Keratinocyte (primary cell): ENCODE measurements around the gene DLL3. TPM values are rescaled to one million over a fixed set of nuclear protein-coding genes. Genes with fewer than 3 reads are reported as not detected.

ENCODE experiments used
- DNase-seq: peaks from one replicate; pipeline ENCODE4 v3.0.0-alpha.2; 2011; ENCODE audit warnings: low read depth, missing footprints, low spot score
- FAIRE-seq: peaks from 2 replicates; lab custom pipeline; 2011; peaks lifted over from hg19 to GRCh38; lab: Jason Lieb, UNC
- H2AFZ ChIP-seq: 2 replicates; pipeline ENCODE4 v1.6.0; 2012; ENCODE audit warnings: low read length, control low read depth, inconsistent platforms; ENCODE audit not compliant: control insufficient read depth
- H3K27ac ChIP-seq: 2 replicates; pipeline ENCODE4 v1.5.1; 2011; ENCODE audit warnings: low read length; ENCODE audit not compliant: control insufficient read depth, insufficient read depth
- H3K27me3 ChIP-seq: 3 replicates; pipeline ENCODE4 v1.6.0; 2011; ENCODE audit warnings: low read length; ENCODE audit not compliant: control insufficient read depth, insufficient read depth; ENCODE audit errors: extremely low read depth
- H3K36me3 ChIP-seq, 2 experiments: 2 replicates in 1 of 2; 3 replicates in 1 of 2; pipeline ENCODE4 v1.5.1; 2011; ENCODE audit warnings: low read length in 2 of 2, mild to moderate bottlenecking in 1 of 2; ENCODE audit not compliant: control insufficient read depth in 2 of 2, insufficient read depth in 2 of 2; ENCODE audit errors: extremely low read depth in 1 of 2
- H3K4me1 ChIP-seq: 3 replicates; pipeline ENCODE4 v1.5.1; 2011; ENCODE audit warnings: low read length; ENCODE audit not compliant: control insufficient read depth, insufficient read depth; ENCODE audit errors: extremely low read depth
- H3K4me2 ChIP-seq: 3 replicates; pipeline ENCODE4 v1.6.0; 2011; ENCODE audit warnings: low read depth, low read length; ENCODE audit not compliant: control insufficient read depth, insufficient read depth; ENCODE audit errors: extremely low read depth
- H3K4me3 ChIP-seq, 3 experiments: fragments of 200-600 bp in 1 of 3; sonication (generic) in 1 of 3; 2 replicates in 2 of 3; 3 replicates in 1 of 3; pipeline ENCODE4 v1.5.1; 2011 to 2016; ENCODE audit warnings: low read length in 3 of 3, mild to moderate bottlenecking in 3 of 3, control low read depth in 2 of 3, inconsistent platforms in 1 of 3, low read depth in 1 of 3, mixed read lengths in 1 of 3, mixed run types in 1 of 3, moderate library complexity in 1 of 3; ENCODE audit not compliant: control insufficient read depth in 2 of 3, insufficient read depth in 2 of 3; ENCODE audit errors: extremely low read depth in 1 of 3
- H3K79me2 ChIP-seq: 2 replicates; pipeline ENCODE4 v1.6.0; 2012; ENCODE audit warnings: low read length; ENCODE audit not compliant: control insufficient read depth, insufficient read depth
- H3K9ac ChIP-seq: 3 replicates; pipeline ENCODE4 v1.6.0; 2011; ENCODE audit warnings: low read length; ENCODE audit not compliant: control insufficient read depth, insufficient read depth; ENCODE audit errors: extremely low read depth
- H3K9me1 ChIP-seq: 3 replicates; pipeline ENCODE4 v1.6.0; 2011; ENCODE audit warnings: low read length; ENCODE audit not compliant: control insufficient read depth, insufficient read depth; ENCODE audit errors: extremely low read depth
- H3K9me3 ChIP-seq: 2 replicates; pipeline ENCODE4 v1.5.1; 2012; ENCODE audit warnings: low read depth, low read length; ENCODE audit not compliant: control insufficient read depth
- H4K20me1 ChIP-seq: 3 replicates; pipeline ENCODE4 v1.6.0; 2011; ENCODE audit warnings: low read length; ENCODE audit not compliant: control insufficient read depth, insufficient read depth; ENCODE audit errors: extremely low read depth
- CTCF ChIP-seq, 3 experiments: IDR thresholded peaks in 1 of 3; conservative IDR thresholded peaks in 1 of 3; optimal IDR thresholded peaks in 1 of 3; 2 replicates in 2 of 3; 3 replicates in 1 of 3; pipeline versions ENCODE3 to v1.5.1; 2011; ENCODE audit warnings: low read length in 3 of 3, mild to moderate bottlenecking in 3 of 3, moderate library complexity in 2 of 3, control low read depth in 1 of 3, inconsistent platforms in 1 of 3; ENCODE audit not compliant: insufficient read depth in 2 of 3; ENCODE audit errors: extremely low read depth in 1 of 3
- EZH2 ChIP-seq: IDR thresholded peaks from one replicate; pipeline ENCODE4 v1.6.1; 2012; ENCODE audit warnings: inconsistent platforms, mild to moderate bottlenecking, low read length, moderate library complexity
- dilution Hi-C: fragments of 300-500 bp; cut with MboI; formaldehyde crosslinking; loops from one replicate; pipeline ENCODE4 v1.7.0; 2020; ENCODE audit warnings: low sequenced_read_pairs; ENCODE audit not compliant: extremely low pct_ligation_motif_present
- polyA plus RNA-seq, 5 experiments: library from polyadenylated mRNA; depleted of rRNA in 3 of 5; stranded (reverse) in 3 of 5; stranded (forward) in 1 of 5; unstranded in 1 of 5; fragments of >200 nt; gene quantifications; 1 replicate in 1 of 5; 2 replicates in 3 of 5; 3 replicates in 1 of 5; pipeline versions ENCODE4 v1.2.1 to v1.2.3, GENCODE V29; 2011 to 2012; ENCODE audit warnings: missing spikeins in 2 of 5, low read depth in 1 of 5, low replicate concordance in 1 of 5

The DLL3 gene
- polyA plus RNA-seq, 1 donor (not counting 4 experiments of a cell fraction or from before 2014, with no cell fraction given), result 0.89 TPM

- Histone ChIP-seq H3K4me3 (peak overlapping the region in 1 of 3 experiments; percentile 33), H3K9ac (no peak overlapping the region), H4K20me1 (no peaks in the 10 kb centered on the region), H3K27ac (no peak overlapping the region), H3K79me2 (no peaks in the 10 kb centered on the region), H2AFZ (peak overlapping the region; percentile 49), H3K27me3 (peaks cover 40% of the 10 kb centered on the region), H3K36me3 (no peaks in the 10 kb centered on the region), H3K4me2 (peak overlapping the region; percentile 79), H3K9me1 (no peaks in the 10 kb centered on the region), H3K4me1 (peaks cover 6% of the 10 kb centered on the region), H3K9me3 (no peaks in the 10 kb centered on the region)
- DNase-seq (no peak), FAIRE-seq (peak; percentile 13)
- dilution Hi-C loops, result no loop called here
- TF ChIP-seq EZH2 (no peak), CTCF (optimal IDR thresholded peaks at IDR 0.05 in 1 of 3, IDR thresholded peaks at IDR 0.05 in 1 of 3, conservative IDR thresholded peaks at IDR 0.05 in 1 of 3; ENCODE audit: extremely low read depth in 1 of 3, insufficient read depth in 2 of 3, low read length in 3 of 3) (peak; percentile 13 to 53 (median 20))
Observed at GRCh38 chr19:39497996-39498797, 550 bp upstream of the DLL3 start.

- Histone ChIP-seq H3K79me2 (no peaks in the 10 kb centered on the region), H3K4me2 (no peak overlapping the region), H3K4me1 (peaks cover 6% of the 10 kb centered on the region), H3K36me3 (no peaks in the 10 kb centered on the region), H3K4me3 (no peak overlapping the region), H4K20me1 (no peaks in the 10 kb centered on the region), H3K9me3 (no peaks in the 10 kb centered on the region), H3K27me3 (peaks cover 54% of the 10 kb centered on the region), H3K27ac (no peak overlapping the region), H2AFZ (no peak overlapping the region), H3K9me1 (peaks cover 2% of the 10 kb centered on the region), H3K9ac (no peak overlapping the region)
- no peak for TF ChIP-seq EZH2
- FAIRE-seq (no peak), DNase-seq (no peak)
- dilution Hi-C loops, result no loop called here
Observed at GRCh38 chr19:39499932-39500331, 1.2 kb downstream of the DLL3 start.
